DOHH2 (cell line): ENCODE measurements around the gene AOC1.

Experiments used
- EZH2phosphoT487 ChIP-seq: fragments of 200-600 bp; sonication (generic); IDR thresholded peaks from 2 replicates; pipeline ENCODE4 v1.6.1; 2017; ENCODE audit warnings: borderline replicate concordance, mild to moderate bottlenecking, antibody characterized with exemption, low read length, moderate library complexity, mixed read lengths
- TF ChIP-seq, protein P1 (sequence below): fragments of 200-600 bp; sonication (generic); IDR thresholded peaks from one replicate; pipeline ENCODE4 v1.5.1; 2014; ENCODE audit warnings: antibody characterized with exemption, mild to moderate bottlenecking, low read depth, low read length; ENCODE audit not compliant: poor library complexity, severe bottlenecking

DNA sequence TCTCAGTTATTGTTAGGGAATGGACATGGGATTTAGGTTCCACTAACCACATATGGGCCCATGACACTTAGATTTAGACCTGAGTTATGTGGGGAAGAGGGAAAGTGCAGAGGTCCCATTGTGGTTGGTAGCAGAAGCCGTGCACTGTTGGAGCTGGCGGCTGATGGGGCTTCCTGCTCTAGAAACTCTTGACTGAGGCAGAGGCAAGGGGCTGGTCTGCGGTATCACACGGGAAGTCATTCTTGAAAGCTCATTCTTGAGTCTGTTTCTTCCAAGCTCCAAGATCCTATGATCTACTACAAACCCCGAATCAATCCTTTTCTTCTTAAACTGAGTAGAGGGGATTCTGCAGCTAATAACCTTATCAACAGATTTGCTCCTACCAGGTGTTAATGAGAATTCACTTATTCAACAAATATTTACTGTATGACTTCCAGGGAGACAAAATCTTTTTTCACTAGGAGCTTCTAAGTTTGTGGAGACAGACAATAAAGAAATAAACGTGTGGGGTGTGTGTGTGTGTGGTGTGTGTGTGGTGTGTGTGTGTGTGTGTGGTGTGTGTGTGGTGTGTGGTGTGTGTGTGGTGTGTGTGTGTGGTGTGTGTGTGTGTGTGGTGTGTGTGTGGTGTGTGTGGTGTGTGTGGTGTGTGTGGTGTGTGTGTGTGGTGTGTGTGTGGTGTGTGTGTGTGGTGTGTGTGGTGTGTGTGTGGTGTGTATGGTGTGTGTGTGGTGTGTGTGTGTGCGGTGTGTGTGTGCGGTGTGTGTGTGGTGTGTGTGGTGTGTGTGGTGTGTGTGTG is 57.1 kb downstream of the AOC1 start:
- TF ChIP-seq, protein P1, sequence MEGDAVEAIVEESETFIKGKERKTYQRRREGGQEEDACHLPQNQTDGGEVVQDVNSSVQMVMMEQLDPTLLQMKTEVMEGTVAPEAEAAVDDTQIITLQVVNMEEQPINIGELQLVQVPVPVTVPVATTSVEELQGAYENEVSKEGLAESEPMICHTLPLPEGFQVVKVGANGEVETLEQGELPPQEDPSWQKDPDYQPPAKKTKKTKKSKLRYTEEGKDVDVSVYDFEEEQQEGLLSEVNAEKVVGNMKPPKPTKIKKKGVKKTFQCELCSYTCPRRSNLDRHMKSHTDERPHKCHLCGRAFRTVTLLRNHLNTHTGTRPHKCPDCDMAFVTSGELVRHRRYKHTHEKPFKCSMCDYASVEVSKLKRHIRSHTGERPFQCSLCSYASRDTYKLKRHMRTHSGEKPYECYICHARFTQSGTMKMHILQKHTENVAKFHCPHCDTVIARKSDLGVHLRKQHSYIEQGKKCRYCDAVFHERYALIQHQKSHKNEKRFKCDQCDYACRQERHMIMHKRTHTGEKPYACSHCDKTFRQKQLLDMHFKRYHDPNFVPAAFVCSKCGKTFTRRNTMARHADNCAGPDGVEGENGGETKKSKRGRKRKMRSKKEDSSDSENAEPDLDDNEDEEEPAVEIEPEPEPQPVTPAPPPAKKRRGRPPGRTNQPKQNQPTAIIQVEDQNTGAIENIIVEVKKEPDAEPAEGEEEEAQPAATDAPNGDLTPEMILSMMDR, result no peak
- TF ChIP-seq EZH2phosphoT487, result no peak
